ENCODE data around the gene ADAMTSL1. TPM values are rescaled to one million over a fixed set of nuclear protein-coding genes. Genes with fewer than 3 reads are reported as not detected.
A peak's percentile ranks its signal among the peaks of the same experiment; 100 is the strongest.

ADAMTSL1 gene
- total RNA-seq, 2 donors from 2014 or later = 1.5 TPM; not detected in 1

DNA sequence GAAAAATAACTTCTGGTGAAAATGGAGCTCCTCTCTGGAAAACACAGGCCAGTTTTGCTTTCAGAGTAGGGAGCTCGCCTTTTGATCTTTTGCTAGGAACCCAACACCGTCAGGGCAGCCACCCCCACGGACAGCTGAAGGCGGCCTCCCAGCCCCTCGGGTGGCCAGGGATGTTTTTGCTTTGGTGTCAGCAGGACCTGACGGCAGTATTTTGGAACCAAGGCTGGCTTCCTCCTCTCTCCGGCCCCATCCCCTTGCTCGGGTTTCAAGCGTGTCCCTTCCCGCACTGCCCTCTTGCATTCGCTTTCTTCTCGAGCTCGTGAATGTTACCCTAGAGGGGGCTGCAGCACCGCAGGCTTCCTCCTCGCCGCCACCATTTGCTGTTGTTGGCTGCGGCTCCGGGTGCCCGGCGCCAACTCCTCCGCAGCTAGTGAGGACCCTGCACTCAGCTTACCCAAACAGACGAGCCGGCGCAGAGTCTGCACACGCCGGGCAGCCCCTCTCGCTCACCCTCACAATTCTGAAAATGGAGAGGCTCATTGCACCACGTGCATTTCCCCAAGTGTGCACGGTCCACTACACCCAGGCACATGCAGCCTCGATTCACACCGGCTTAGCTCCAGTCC lies 35.5 kb upstream of the ADAMTSL1 start:
- Histone ChIP-seq H3K27ac (ENCODE audit: low read depth, low read length) (no peak overlapping the region), H3K27me3 (ENCODE audit: control insufficient read depth, insufficient read depth, low read length, poor library complexity, severe bottlenecking) (no peaks in the 10 kb centered on the region), H3K4me3 (ENCODE audit: low read length) (peak overlapping the region; percentile 48), H3K9ac (ENCODE audit: extremely low read depth, low read length, poor library complexity, severe bottlenecking) (peak overlapping the region; percentile 16), H3K9me3 (ENCODE audit: control insufficient read depth, low read length) (no peaks in the 10 kb centered on the region), H3K4me1 (ENCODE audit: control insufficient read depth, insufficient read depth, low read length) (no peaks in the 10 kb centered on the region), H3K36me3 (ENCODE audit: control insufficient read depth, insufficient read depth, low read length) (no peaks in the 10 kb centered on the region)
- DNase-seq = peak; percentile 84
- peak overlapping the region; percentile 52 for H3K4me3 Mint-ChIP-seq
- H3K27ac Mint-ChIP-seq = peak overlapping the region; percentile 79
- H3K9me3 Mint-ChIP-seq = no peaks in the 10 kb centered on the region
- H3K27me3 Mint-ChIP-seq (ENCODE audit: insufficient read depth) = peaks cover 13% of the 10 kb centered on the region
- WGBS, 2 experiments (ENCODE audit: insufficient coverage in 1 of 2, insufficient read length in 1 of 2) = 50 to 71% methylated on average over 13 to 31 of the region's 31 CpGs
- TF ChIP-seq, protein P1, sequence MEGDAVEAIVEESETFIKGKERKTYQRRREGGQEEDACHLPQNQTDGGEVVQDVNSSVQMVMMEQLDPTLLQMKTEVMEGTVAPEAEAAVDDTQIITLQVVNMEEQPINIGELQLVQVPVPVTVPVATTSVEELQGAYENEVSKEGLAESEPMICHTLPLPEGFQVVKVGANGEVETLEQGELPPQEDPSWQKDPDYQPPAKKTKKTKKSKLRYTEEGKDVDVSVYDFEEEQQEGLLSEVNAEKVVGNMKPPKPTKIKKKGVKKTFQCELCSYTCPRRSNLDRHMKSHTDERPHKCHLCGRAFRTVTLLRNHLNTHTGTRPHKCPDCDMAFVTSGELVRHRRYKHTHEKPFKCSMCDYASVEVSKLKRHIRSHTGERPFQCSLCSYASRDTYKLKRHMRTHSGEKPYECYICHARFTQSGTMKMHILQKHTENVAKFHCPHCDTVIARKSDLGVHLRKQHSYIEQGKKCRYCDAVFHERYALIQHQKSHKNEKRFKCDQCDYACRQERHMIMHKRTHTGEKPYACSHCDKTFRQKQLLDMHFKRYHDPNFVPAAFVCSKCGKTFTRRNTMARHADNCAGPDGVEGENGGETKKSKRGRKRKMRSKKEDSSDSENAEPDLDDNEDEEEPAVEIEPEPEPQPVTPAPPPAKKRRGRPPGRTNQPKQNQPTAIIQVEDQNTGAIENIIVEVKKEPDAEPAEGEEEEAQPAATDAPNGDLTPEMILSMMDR (conservative IDR thresholded peaks at IDR 0.05) = peak; percentile 53
- H3K36me3 Mint-ChIP-seq (ENCODE audit: low read depth) = no peaks in the 10 kb centered on the region
- H3K4me1 Mint-ChIP-seq = peaks cover 26% of the 10 kb centered on the region

DNA sequence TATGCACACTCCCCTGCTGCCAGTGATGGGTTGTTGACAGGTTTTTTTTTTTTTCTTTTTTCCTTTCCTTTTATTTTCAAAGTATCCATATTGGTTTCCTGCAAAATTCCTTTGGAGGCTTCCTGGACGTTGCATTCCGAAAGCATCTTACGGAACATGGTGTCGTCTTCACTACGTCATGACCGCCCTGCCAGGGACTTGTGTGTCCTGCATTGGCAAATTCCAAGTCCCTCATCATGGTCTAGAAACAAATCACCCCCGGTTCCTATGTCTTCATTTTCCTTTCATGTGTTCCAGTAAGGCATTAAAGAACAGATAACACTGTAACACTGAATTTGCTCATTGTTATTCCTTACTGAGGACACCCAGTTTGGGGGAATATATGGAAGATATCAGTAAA lies 35.0 kb upstream of the ADAMTSL1 start:
- Histone ChIP-seq H3K4me1 (ENCODE audit: control insufficient read depth, insufficient read depth, low read length) (no peaks in the 10 kb centered on the region), H3K4me3 (ENCODE audit: low read length) (no peak overlapping the region), H3K36me3 (ENCODE audit: control insufficient read depth, insufficient read depth, low read length) (no peaks in the 10 kb centered on the region), H3K9ac (ENCODE audit: extremely low read depth, low read length, poor library complexity, severe bottlenecking) (no peak overlapping the region), H3K9me3 (ENCODE audit: control insufficient read depth, low read length) (no peaks in the 10 kb centered on the region), H3K27me3 (ENCODE audit: control insufficient read depth, insufficient read depth, low read length, poor library complexity, severe bottlenecking) (no peaks in the 10 kb centered on the region), H3K27ac (ENCODE audit: low read depth, low read length) (no peak overlapping the region)
- Mint-ChIP-seq H3K4me1 (peaks cover 26% of the 10 kb centered on the region), H3K27ac (no peak overlapping the region), H3K27me3 (ENCODE audit: insufficient read depth) (peaks cover 13% of the 10 kb centered on the region), H3K36me3 (ENCODE audit: low read depth) (no peaks in the 10 kb centered on the region), H3K4me3 (peak overlapping the region; percentile 52), H3K9me3 (no peaks in the 10 kb centered on the region)
- no peak for DNase-seq
- TF ChIP-seq, protein P1 (conservative IDR thresholded peaks at IDR 0.05) = no peak
- WGBS, 2 experiments (ENCODE audit: insufficient coverage in 1 of 2, insufficient read length in 1 of 2) = 94% methylated on average over 6 to 7 of the region's 7 CpGs

DNA sequence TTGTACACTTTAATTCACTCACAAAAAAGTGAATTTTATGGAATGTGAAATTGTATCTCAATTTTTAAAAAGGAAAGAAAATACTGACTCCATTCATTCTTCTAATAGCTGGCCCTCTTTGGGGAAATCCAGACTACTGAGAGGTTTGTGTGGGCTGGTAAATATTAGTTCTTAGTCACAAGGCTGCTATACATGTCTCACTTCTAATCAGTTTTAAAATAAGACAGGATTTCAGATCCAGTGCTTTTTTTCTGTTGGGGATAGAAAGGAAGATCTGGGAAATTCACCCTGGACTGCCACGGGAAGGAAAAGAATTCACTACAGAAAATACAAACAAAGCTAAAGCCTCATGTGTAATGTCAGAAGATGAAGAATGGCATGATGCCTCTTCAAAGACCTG lies 32.7 kb upstream of the ADAMTSL1 start:
- H3K27ac ChIP-seq (ENCODE audit: low read depth, low read length) = no peak overlapping the region
- Mint-ChIP-seq H3K4me1 (peaks cover 26% of the 10 kb centered on the region), H3K27me3 (ENCODE audit: insufficient read depth) (peaks cover 13% of the 10 kb centered on the region), H3K27ac (no peak overlapping the region), H3K36me3 (ENCODE audit: low read depth) (no peaks in the 10 kb centered on the region), H3K9me3 (no peaks in the 10 kb centered on the region), H3K4me3 (no peak overlapping the region)
- TF ChIP-seq, protein P1 (conservative IDR thresholded peaks at IDR 0.05) = no peak
- H3K27me3 ChIP-seq (ENCODE audit: control insufficient read depth, insufficient read depth, low read length, poor library complexity, severe bottlenecking) = no peaks in the 10 kb centered on the region
- no peak overlapping the region for H3K4me3 ChIP-seq (ENCODE audit: low read length)
- no peaks in the 10 kb centered on the region for H3K4me1 ChIP-seq (ENCODE audit: control insufficient read depth, insufficient read depth, low read length)
- 100% methylated on average over 1 of the region's 1 CpG; no CpG with 5 or more reads in 1 of the 2 experiments for WGBS, 2 experiments (ENCODE audit: insufficient coverage in 1 of 2, insufficient read length in 1 of 2)
- H3K9me3 ChIP-seq (ENCODE audit: control insufficient read depth, low read length) = no peaks in the 10 kb centered on the region
- H3K36me3 ChIP-seq (ENCODE audit: control insufficient read depth, insufficient read depth, low read length) = no peaks in the 10 kb centered on the region
- H3K9ac ChIP-seq (ENCODE audit: extremely low read depth, low read length, poor library complexity, severe bottlenecking) = no peak overlapping the region
- DNase-seq = no peak

All from endodermal cell (in vitro differentiated cells).